Heart left ventricle (tissue), 13 donors: ENCODE results near the gene BCL2L14.
"Not testable (repeated sequence)": the region's sequence is repeated elsewhere in the genome, so short reads cannot be mapped to it uniquely, and the experiment has no call there.

Experiments
- POLR2A ChIP-seq, 2 donors: fragments of 450-650 bp; IDR thresholded peaks; one replicate each; pipeline ENCODE4 v1.6.1; 2017; ENCODE audit warnings: antibody characterized with exemption in 2 of 2, mild to moderate bottlenecking in 2 of 2, moderate library complexity in 2 of 2
- TF ChIP-seq, protein P1 (sequence below), 12 donors: fragments of 200-600 bp; sonication (generic) in 4 of 12; IDR thresholded peaks; one replicate each; pipeline versions ENCODE4 v1.5.0 to v1.8.0; 2018 to 2022; ENCODE audit warnings: antibody characterized with exemption in 12 of 12, mild to moderate bottlenecking in 5 of 12
- donor health status: ischemic (EF 13 %, LVEDD 7.1; RV severe dilation, severe dysfunction).
- donor health status: DM: no; HTN: yes; CAD: no.
- donor health status: DM: no; HTN: no; CAD: no.
- donor health status: ischemic (EF 25% LVEDD 6.9; RV normal size, moderate dysfunction).
- donor health status: ischemic (EF 25% LVEDD 5.7; RV mildly dilated, moderate dysfunction).
- donor health status: ischemic (EF 35%, LVEDD 5.7; RV mildly dilated, moderate dysfunction).
- donor health status: nonischemic (EF 11% LVEDD 7.7; RV severe dilation, severe dysfunction).
- donor health status: DM: yes; HTN: yes; CAD: no.
- donor health status: PGD.
- donor health status: ischemic (EF 29% LVEDD 5.4; RV normal size, mild dysfunction).
- donor health status: nonischemic (EF 23%, LVEDD 6.1; RV moderate dilation, normal function).

DNA sequence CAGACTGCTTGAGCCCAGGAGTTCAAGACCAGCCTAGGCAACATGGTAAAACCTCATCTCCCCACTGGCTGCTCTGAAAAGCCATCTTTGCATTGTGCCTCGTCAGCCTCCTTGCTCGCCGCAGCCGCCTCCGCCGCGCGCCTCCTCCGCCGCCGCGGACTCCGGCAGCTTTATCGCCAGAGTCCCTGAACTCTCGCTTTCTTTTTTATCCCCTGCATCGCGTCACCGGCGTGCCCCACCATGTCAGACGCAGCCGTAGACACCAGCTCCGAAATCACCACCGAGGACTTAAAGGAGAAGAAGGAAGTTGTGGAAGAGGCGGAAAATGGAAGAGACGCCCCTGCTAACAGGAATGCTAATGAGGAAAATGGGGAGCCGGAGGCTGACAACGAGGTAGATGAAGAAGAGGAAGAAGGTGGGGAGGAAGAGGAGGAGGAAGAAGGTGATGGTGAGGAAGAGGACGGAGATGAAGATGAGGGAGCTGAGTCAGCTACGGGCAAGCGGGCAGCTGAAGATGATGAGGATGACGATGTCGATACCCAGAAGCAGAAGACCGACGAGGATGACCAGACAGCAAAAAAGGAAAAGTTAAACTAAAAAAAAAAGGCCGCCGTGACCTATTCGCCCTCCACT is 40.3 kb downstream of the BCL2L14 start:
- TF ChIP-seq, protein P1, sequence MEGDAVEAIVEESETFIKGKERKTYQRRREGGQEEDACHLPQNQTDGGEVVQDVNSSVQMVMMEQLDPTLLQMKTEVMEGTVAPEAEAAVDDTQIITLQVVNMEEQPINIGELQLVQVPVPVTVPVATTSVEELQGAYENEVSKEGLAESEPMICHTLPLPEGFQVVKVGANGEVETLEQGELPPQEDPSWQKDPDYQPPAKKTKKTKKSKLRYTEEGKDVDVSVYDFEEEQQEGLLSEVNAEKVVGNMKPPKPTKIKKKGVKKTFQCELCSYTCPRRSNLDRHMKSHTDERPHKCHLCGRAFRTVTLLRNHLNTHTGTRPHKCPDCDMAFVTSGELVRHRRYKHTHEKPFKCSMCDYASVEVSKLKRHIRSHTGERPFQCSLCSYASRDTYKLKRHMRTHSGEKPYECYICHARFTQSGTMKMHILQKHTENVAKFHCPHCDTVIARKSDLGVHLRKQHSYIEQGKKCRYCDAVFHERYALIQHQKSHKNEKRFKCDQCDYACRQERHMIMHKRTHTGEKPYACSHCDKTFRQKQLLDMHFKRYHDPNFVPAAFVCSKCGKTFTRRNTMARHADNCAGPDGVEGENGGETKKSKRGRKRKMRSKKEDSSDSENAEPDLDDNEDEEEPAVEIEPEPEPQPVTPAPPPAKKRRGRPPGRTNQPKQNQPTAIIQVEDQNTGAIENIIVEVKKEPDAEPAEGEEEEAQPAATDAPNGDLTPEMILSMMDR (IDR thresholded peaks at IDR 0.05) = not testable (repeated sequence)
- TF ChIP-seq POLR2A (IDR thresholded peaks at IDR 0.05) = not testable (repeated sequence)
